ENCODE data around the gene PLA2G6.

Gene PLA2G6

DNA sequence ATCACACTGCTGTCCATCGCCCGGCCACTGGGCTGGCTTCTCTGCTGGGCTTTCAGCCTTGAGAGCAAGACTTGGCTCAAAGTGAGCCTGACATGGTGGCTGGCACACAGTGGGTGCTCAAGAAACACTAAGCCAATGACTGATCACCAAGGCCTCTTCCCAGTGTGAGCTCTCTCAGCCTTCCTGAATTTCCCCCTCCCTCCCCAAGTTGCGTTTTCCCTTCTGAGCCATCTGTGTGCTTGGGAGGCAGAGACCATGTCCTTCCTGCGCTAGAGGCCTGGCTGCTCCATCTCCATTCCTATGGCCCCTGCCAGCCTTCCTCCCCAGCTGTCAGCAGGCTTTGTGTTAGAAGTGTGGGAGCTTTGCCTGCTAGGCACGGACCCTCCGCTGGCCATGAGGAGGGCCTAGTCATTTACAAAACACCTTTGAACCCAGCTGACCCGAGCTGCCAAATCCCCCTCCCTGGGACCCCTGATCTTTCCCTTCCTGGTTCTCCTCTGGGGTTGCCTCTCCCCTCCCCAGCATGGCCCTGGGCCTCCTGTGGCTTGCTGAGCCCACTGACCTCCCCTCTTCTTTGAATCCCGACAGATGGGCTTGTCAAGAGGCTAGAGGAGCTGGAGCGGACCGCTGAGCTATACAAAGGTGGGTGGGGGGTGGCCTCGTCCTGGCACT, 111.2 kb downstream of the PLA2G6 start:
- Histone ChIP-seq H3K27ac (ENCODE audit: low read length) (no peak overlapping the region), H3K4me2 (ENCODE audit: insufficient read depth, low read length) (no peak overlapping the region), H2AFZ (ENCODE audit: low read depth, low read length) (no peak overlapping the region), H3K4me1 (ENCODE audit: insufficient read depth, low read length) (no peaks in the 10 kb centered on the region), H3K36me3 (ENCODE audit: insufficient read depth, low read length) (no peaks in the 10 kb centered on the region), H3K9ac (ENCODE audit: low read depth, low read length) (no peak overlapping the region), H3K27me3 (ENCODE audit: insufficient read depth, low read length, poor library complexity) (peaks cover 4% of the 10 kb centered on the region), H3K79me2 (ENCODE audit: insufficient read depth, low read length) (no peaks in the 10 kb centered on the region), H4K20me1 (ENCODE audit: insufficient read depth, low read length) (no peaks in the 10 kb centered on the region), H3K4me3 (ENCODE audit: low read depth in 1 of 2, low read length in 2 of 2) (no peak overlapping the region), H3K9me3 (ENCODE audit: insufficient read depth, low read length, severe bottlenecking) (no peaks in the 10 kb centered on the region)
- TF ChIP-seq EZH2 (IDR thresholded peaks at IDR 0.05; ENCODE audit: borderline replicate concordance, low read depth, low read length, severe bottlenecking), result no peak
- TF ChIP-seq, protein P1, sequence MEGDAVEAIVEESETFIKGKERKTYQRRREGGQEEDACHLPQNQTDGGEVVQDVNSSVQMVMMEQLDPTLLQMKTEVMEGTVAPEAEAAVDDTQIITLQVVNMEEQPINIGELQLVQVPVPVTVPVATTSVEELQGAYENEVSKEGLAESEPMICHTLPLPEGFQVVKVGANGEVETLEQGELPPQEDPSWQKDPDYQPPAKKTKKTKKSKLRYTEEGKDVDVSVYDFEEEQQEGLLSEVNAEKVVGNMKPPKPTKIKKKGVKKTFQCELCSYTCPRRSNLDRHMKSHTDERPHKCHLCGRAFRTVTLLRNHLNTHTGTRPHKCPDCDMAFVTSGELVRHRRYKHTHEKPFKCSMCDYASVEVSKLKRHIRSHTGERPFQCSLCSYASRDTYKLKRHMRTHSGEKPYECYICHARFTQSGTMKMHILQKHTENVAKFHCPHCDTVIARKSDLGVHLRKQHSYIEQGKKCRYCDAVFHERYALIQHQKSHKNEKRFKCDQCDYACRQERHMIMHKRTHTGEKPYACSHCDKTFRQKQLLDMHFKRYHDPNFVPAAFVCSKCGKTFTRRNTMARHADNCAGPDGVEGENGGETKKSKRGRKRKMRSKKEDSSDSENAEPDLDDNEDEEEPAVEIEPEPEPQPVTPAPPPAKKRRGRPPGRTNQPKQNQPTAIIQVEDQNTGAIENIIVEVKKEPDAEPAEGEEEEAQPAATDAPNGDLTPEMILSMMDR (IDR thresholded peaks at IDR 0.05; ENCODE audit: borderline replicate concordance, extremely low read depth, low read length, poor library complexity, severe bottlenecking), result no peak
- ATAC-seq (ENCODE audit: insufficient read depth, low read depth) (no peak), DNase-seq (no peak)

DNA sequence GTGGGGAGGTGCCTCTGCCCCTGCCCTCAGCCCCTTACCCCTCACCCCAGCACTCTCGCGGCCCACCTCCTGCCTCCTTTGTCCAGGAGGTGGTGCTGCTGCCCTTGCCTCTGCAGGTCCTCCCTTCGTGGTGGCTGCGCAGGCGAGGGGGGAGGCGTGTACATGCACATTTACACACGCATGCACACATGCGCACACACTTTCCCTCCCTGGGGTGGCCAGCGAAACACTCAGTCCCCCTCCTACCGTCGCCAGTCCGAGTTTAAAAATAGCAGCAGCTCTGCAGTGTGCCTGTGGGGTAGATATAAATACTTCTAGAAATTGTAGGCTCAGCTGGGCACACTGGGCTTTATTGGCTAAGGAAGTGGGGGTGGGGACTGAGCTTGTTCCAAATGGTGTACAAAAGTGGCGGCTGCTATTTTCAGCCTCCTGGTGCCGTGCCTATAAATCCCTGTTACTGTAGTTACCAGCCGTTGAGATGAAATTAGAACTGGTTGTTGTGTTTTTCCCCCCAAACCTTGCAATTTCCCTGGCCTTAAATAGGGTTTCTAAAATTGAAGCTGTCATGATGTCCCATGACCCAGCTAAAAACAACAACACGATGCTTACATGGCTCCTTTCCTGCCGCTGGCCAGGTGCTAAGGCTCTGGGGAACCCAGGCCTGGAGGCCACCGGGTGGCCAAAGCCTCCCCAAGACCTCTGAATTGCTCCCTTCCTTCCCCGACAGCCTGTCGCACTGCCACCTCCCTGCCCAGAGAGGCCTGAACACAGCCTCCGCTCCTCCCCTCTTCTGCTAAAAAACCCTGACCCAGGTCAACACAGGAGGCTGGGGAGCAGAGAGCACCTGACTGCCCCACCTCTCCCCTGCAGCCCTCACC, 112.0 kb downstream of the PLA2G6 start:
- Histone ChIP-seq H3K9me3 (ENCODE audit: insufficient read depth, low read length, severe bottlenecking) (no peaks in the 10 kb centered on the region), H2AFZ (ENCODE audit: low read depth, low read length) (no peak overlapping the region), H3K27me3 (ENCODE audit: insufficient read depth, low read length, poor library complexity) (peaks cover 4% of the 10 kb centered on the region), H3K4me2 (ENCODE audit: insufficient read depth, low read length) (no peak overlapping the region), H3K9ac (ENCODE audit: low read depth, low read length) (no peak overlapping the region), H3K27ac (ENCODE audit: low read length) (no peak overlapping the region), H3K4me1 (ENCODE audit: insufficient read depth, low read length) (no peaks in the 10 kb centered on the region), H3K4me3 (ENCODE audit: low read depth in 1 of 2, low read length in 2 of 2) (no peak overlapping the region), H4K20me1 (ENCODE audit: insufficient read depth, low read length) (no peaks in the 10 kb centered on the region), H3K36me3 (ENCODE audit: insufficient read depth, low read length) (no peaks in the 10 kb centered on the region), H3K79me2 (ENCODE audit: insufficient read depth, low read length) (no peaks in the 10 kb centered on the region)
- peak; percentile 28 for DNase-seq
- TF ChIP-seq, protein P1 (IDR thresholded peaks at IDR 0.05; ENCODE audit: borderline replicate concordance, extremely low read depth, low read length, poor library complexity, severe bottlenecking), result peak; percentile 53
- TF ChIP-seq EZH2 (IDR thresholded peaks at IDR 0.05; ENCODE audit: borderline replicate concordance, low read depth, low read length, severe bottlenecking), result no peak
- ATAC-seq (ENCODE audit: insufficient read depth, low read depth), result peak; percentile 42; the same call in 2 of the 3 replicates

DNA sequence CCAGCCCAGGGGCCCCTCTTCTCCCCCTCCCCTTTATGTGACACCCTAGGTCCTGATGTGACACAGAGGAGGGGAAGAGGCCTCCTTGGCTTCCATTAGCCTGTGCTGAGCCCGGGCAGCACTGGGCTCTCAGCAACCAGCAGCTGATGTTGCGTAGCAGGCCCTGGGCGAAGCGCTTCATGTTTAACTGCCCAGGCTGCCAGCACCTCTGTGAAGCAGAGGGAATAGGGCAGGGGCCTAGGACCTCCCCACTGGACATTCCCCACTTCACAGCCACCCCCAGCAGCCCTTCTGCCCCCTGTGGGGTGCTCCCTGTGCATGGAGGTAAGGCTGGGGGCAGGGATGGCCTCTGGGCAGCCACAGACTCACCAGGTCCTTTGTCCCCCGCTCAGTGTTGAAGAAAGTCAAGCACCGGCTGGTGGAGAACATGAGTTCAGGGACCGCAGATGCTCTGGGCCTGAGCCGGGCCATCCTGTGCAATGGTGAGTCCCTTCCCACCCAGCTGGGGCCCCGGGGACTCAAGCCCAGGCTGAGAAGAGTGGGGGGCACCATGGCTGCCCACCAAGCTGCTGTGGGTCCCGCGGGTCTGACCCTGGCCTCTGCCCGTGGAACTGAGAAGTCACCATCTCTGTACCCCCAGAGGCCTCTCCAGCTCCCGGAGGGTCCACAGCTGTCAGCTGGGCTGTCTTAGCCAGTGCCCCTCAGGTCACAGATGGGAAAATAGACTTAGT, 112.8 kb downstream of the PLA2G6 start:
- Histone ChIP-seq H4K20me1 (ENCODE audit: insufficient read depth, low read length) (no peaks in the 10 kb centered on the region), H3K4me1 (ENCODE audit: insufficient read depth, low read length) (no peaks in the 10 kb centered on the region), H3K27ac (ENCODE audit: low read length) (no peak overlapping the region), H3K4me3 (ENCODE audit: low read depth in 1 of 2, low read length in 2 of 2) (no peak overlapping the region), H3K36me3 (ENCODE audit: insufficient read depth, low read length) (no peaks in the 10 kb centered on the region), H3K9me3 (ENCODE audit: insufficient read depth, low read length, severe bottlenecking) (no peaks in the 10 kb centered on the region), H3K9ac (ENCODE audit: low read depth, low read length) (no peak overlapping the region), H3K4me2 (ENCODE audit: insufficient read depth, low read length) (no peak overlapping the region), H3K27me3 (ENCODE audit: insufficient read depth, low read length, poor library complexity) (peaks cover 4% of the 10 kb centered on the region), H3K79me2 (ENCODE audit: insufficient read depth, low read length) (no peaks in the 10 kb centered on the region), H2AFZ (ENCODE audit: low read depth, low read length) (no peak overlapping the region)
- ATAC-seq (ENCODE audit: insufficient read depth, low read depth) (no peak), DNase-seq (no peak)
- TF ChIP-seq EZH2 (IDR thresholded peaks at IDR 0.05; ENCODE audit: borderline replicate concordance, low read depth, low read length, severe bottlenecking), result no peak
- TF ChIP-seq, protein P1 (IDR thresholded peaks at IDR 0.05; ENCODE audit: borderline replicate concordance, extremely low read depth, low read length, poor library complexity, severe bottlenecking), result no peak
